ENCODE data around the gene GNA15. TPM values are rescaled to one million over a fixed set of nuclear protein-coding genes. Genes with fewer than 3 reads are reported as not detected.
A peak's percentile ranks its signal among the peaks of the same experiment; 100 is the strongest.

The GNA15 gene
- polyA plus RNA-seq, 1 experiment, result 0.06 TPM

- Histone ChIP-seq H3K27me3 (ENCODE audit: control insufficient read depth, insufficient read depth, low read length) (no peaks in the 10 kb centered on the region), H3K4me3 (ENCODE audit: low read depth, low read length) (no peak overlapping the region), H3K36me3 (ENCODE audit: control insufficient read depth, insufficient read depth, low read length) (peaks cover 3% of the 10 kb centered on the region)
- no peak for DNase-seq (ENCODE audit: low read depth)
- ChIA-PET POLR2A (no interaction called here), CTCF (interaction anchor here (0.9 to 5.3 kb wide), 9 partner anchors 10 to 156 kb away, joined by 3 to 55 read pairs (median 7); partner anchors contain the start of gene GNA11)
- no peak for TF ChIP-seq CTCF (IDR thresholded peaks at IDR 0.05; ENCODE audit: insufficient read depth, low read depth, low read length)
These were observed 28.2 kb upstream of the GNA15 start for GRCh38 chr19:3107658-3108057.

GRCh38 chr19:3108775-3109174, 27.1 kb upstream of the GNA15 start:
- TF ChIP-seq CTCF (IDR thresholded peaks at IDR 0.05; ENCODE audit: insufficient read depth, low read depth, low read length), result peak; percentile 93
- H3K27me3 ChIP-seq (ENCODE audit: control insufficient read depth, insufficient read depth, low read length), result no peaks in the 10 kb centered on the region
- no peak for DNase-seq (ENCODE audit: low read depth)
- H3K36me3 ChIP-seq (ENCODE audit: control insufficient read depth, insufficient read depth, low read length), result peaks cover 7% of the 10 kb centered on the region
- CTCF ChIA-PET, result interaction anchor here (0.7 to 5.3 kb wide), 21 partner anchors 9 to 157 kb away, joined by 3 to 55 read pairs (median 4); partner anchors contain the start of gene GNA11
- POLR2A ChIA-PET, result no interaction called here
- no peak overlapping the region for H3K4me3 ChIP-seq (ENCODE audit: low read depth, low read length)

- Histone ChIP-seq H3K27me3 (ENCODE audit: control insufficient read depth, insufficient read depth, low read length) (no peaks in the 10 kb centered on the region), H3K36me3 (ENCODE audit: control insufficient read depth, insufficient read depth, low read length) (peaks cover 9% of the 10 kb centered on the region), H3K4me3 (ENCODE audit: low read depth, low read length) (no peak overlapping the region)
- POLR2A ChIA-PET, result no interaction called here
- TF ChIP-seq CTCF (IDR thresholded peaks at IDR 0.05; ENCODE audit: insufficient read depth, low read depth, low read length), result no peak
- CTCF ChIA-PET, result interaction anchor here (1.1 to 5.3 kb wide), 9 partner anchors 8 to 158 kb away, joined by 3 to 55 read pairs (median 7); partner anchors contain the start of genes GNA11 and TLE6
- DNase-seq (ENCODE audit: low read depth), result no peak
These were observed 26.3 kb upstream of the GNA15 start for GRCh38 chr19:3109491-3109890.

- CTCF ChIA-PET, result interaction anchor here (1.0 to 5.3 kb wide), 7 partner anchors 13 to 160 kb away, joined by 3 to 55 read pairs (median 7); partner anchors contain the start of genes GNA11 and TLE6
These were observed 25.6 kb upstream of the GNA15 start for GRCh38 chr19:3110126-3110825.

More at GRCh38 chr19:3110126-3110825, 25.6 kb upstream of the GNA15 start:
- H3K36me3 ChIP-seq (ENCODE audit: control insufficient read depth, insufficient read depth, low read length), result peaks cover 9% of the 10 kb centered on the region
- DNase-seq (ENCODE audit: low read depth), result no peak
- no peak for TF ChIP-seq CTCF (IDR thresholded peaks at IDR 0.05; ENCODE audit: insufficient read depth, low read depth, low read length)
- POLR2A ChIA-PET, result no interaction called here
- H3K4me3 ChIP-seq (ENCODE audit: low read depth, low read length), result no peak overlapping the region
- H3K27me3 ChIP-seq (ENCODE audit: control insufficient read depth, insufficient read depth, low read length), result no peaks in the 10 kb centered on the region

Data from BJ (cell line).